Spleen (tissue), 7 donors: Measurements from ENCODE around the gene ZSCAN9.

Experiments
- POLR2A ChIP-seq, 3 donors: fragments of 450-650 bp; IDR thresholded peaks; one replicate each; pipeline ENCODE4 v1.5.1; 2017; ENCODE audit warnings: antibody characterized with exemption in 3 of 3, mild to moderate bottlenecking in 1 of 3
- POLR2AphosphoS5 ChIP-seq, 3 donors: sonication (generic); formaldehyde crosslinking; IDR thresholded peaks; one replicate each; pipeline ENCODE4 v1.5.1; 2017; ENCODE audit warnings: antibody characterized with exemption in 3 of 3
- TF ChIP-seq, protein P1 (sequence below), 11 experiments: fragments of 200-600 bp in 7 of 11; fragments of 450-650 bp in 4 of 11; sonication (generic) in 4 of 11; IDR thresholded peaks in 8 of 11; conservative IDR thresholded peaks in 3 of 11; 1 replicate in 7 of 11; 2 replicates in 4 of 11; pipeline versions ENCODE4 v1.4.0 to v1.8.0; 2016 to 2021; ENCODE audit warnings: antibody characterized with exemption in 11 of 11, inconsistent platforms in 4 of 11, mild to moderate bottlenecking in 1 of 11
- donor health status: DM: no; HTN: no; CAD: no; lungs with moderate emphysema.
- donor health status: DM: no; HTN: no; CAD: no.
- donor health status: DM: no; HTN: no; CAD: no.

DNA sequence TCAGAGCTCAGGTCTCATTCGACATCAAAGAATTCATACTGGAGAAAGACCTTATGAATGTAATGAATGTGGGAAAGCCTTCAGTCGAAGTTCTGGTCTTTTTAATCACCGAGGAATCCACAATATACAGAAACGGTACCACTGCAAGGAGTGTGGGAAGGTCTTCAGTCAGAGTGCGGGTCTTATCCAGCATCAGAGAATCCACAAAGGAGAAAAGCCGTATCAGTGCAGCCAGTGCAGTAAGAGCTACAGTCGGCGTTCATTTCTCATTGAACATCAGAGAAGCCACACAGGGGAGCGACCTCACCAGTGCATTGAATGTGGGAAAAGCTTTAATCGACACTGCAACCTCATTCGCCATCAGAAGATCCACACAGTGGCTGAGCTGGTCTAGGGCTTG, 7.7 kb downstream of the ZSCAN9 start:
- TF ChIP-seq, protein P1, sequence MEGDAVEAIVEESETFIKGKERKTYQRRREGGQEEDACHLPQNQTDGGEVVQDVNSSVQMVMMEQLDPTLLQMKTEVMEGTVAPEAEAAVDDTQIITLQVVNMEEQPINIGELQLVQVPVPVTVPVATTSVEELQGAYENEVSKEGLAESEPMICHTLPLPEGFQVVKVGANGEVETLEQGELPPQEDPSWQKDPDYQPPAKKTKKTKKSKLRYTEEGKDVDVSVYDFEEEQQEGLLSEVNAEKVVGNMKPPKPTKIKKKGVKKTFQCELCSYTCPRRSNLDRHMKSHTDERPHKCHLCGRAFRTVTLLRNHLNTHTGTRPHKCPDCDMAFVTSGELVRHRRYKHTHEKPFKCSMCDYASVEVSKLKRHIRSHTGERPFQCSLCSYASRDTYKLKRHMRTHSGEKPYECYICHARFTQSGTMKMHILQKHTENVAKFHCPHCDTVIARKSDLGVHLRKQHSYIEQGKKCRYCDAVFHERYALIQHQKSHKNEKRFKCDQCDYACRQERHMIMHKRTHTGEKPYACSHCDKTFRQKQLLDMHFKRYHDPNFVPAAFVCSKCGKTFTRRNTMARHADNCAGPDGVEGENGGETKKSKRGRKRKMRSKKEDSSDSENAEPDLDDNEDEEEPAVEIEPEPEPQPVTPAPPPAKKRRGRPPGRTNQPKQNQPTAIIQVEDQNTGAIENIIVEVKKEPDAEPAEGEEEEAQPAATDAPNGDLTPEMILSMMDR (IDR thresholded peaks at IDR 0.05 in 8 of 11, conservative IDR thresholded peaks at IDR 0.05 in 3 of 11), result no peak
- TF ChIP-seq POLR2A (IDR thresholded peaks at IDR 0.05) (no peak), POLR2AphosphoS5 (IDR thresholded peaks at IDR 0.05) (no peak)
